Panc1 (cell line): ENCODE results near the gene KEL. TPM values are rescaled to one million over a fixed set of nuclear protein-coding genes. Genes with fewer than 3 reads are reported as not detected.

Source experiments
- ATAC-seq: fragments of 200-7000 bp; cut with Tn5 transposase; 2 replicates; pipeline ENCODE4 v1.9.1; 2020; ENCODE audit warnings: mild to moderate bottlenecking, moderate library complexity
- BruUV-seq: library from RNA; stranded (reverse); fragments of 400-500 nt; replicated peaks from 2 replicates; lab custom pipeline; 2021; lab: Mats Ljungman, UMichigan
- CTCF ChIA-PET: fragments of 300-600 bp; sonication (Branson Sonifier 250); formaldehyde crosslinking; loops from one replicate; lab custom pipeline; 2022; ENCODE audit warnings: antibody characterized with exemption; lab: Charles Lee
- POLR2A ChIA-PET: fragments of 300-600 bp; sonication (Branson Sonifier 250); formaldehyde crosslinking; loops from one replicate; lab custom pipeline; 2022; ENCODE audit warnings: antibody characterized with exemption; lab: Charles Lee
- DNase-seq: peaks from one replicate; pipeline ENCODE4 v3.0.0-alpha.2; 2010; ENCODE audit warnings: low read depth, low spot score
- H3K27ac ChIP-seq: 2 replicates; pipeline ENCODE4 v1.5.1; 2011; ENCODE audit warnings: mild to moderate bottlenecking, low read length, inconsistent platforms
- H3K27me3 ChIP-seq: fragments of 200-500 bp; sonication (Bioruptor generic); 2 replicates; pipeline ENCODE4 v1.6.0; 2014; ENCODE audit warnings: low read length, inconsistent platforms; ENCODE audit not compliant: control insufficient read depth, insufficient read depth
- H3K36me3 ChIP-seq: fragments of 200-500 bp; sonication (Bioruptor generic); 2 replicates; pipeline ENCODE4 v1.5.1; 2014; ENCODE audit warnings: inconsistent platforms, mild to moderate bottlenecking, low read length, moderate library complexity; ENCODE audit not compliant: control insufficient read depth, insufficient read depth
- H3K4me1 ChIP-seq: 2 replicates; pipeline ENCODE4 v1.5.1; 2011; ENCODE audit warnings: inconsistent platforms, mild to moderate bottlenecking, low read length, moderate library complexity; ENCODE audit not compliant: control insufficient read depth, insufficient read depth
- H3K4me3 ChIP-seq, 2 experiments: 2 replicates each; pipeline ENCODE4 v1.5.1; 2011 to 2012; ENCODE audit warnings: low read depth in 2 of 2, low read length in 2 of 2, mild to moderate bottlenecking in 2 of 2, inconsistent platforms in 1 of 2, moderate library complexity in 1 of 2
- H3K9me3 ChIP-seq: fragments of 200-500 bp; sonication (Bioruptor generic); 2 replicates; pipeline ENCODE4 v1.5.1; 2014; ENCODE audit warnings: low read depth, mild to moderate bottlenecking, inconsistent platforms, low read length, moderate library complexity; ENCODE audit not compliant: control insufficient read depth, insufficient read depth
- POLR2AphosphoS5 ChIP-seq: IDR thresholded peaks from 2 replicates; pipeline ENCODE4 v1.6.1; 2012; ENCODE audit warnings: mild to moderate bottlenecking, low read depth, low read length, moderate library complexity
- SIN3A ChIP-seq: IDR thresholded peaks from 2 replicates; pipeline ENCODE4 v1.6.1; 2012; ENCODE audit warnings: low read depth, mild to moderate bottlenecking, low read length, moderate library complexity, borderline replicate concordance; ENCODE audit not compliant: insufficient read depth
- TCF7L2 ChIP-seq: IDR thresholded peaks from 2 replicates; pipeline ENCODE4 v1.6.1; 2011; ENCODE audit warnings: mild to moderate bottlenecking, low read depth, low read length, inconsistent platforms
- in situ Hi-C: cut with HindIII; loops from 2 replicates; pipeline ENCODE4 v1.10.0; 2016; ENCODE audit warnings: low sequenced_read_pairs, low pct_unique_long_range_greater_than_20kb
- intact Hi-C: fragments of 100-400 bp; cut with micrococcal nuclease; formaldehyde crosslinking; loops from one replicate; pipeline ENCODE4 v1.10.0; 2022; ENCODE audit not compliant: unreplicated experiment
- total RNA-seq: library from RNA; stranded (reverse); gene quantifications from one replicate; pipeline ENCODE4 v1.2.1, GENCODE V29; 2021; ENCODE audit not compliant: unreplicated experiment
- TF ChIP-seq, protein P1 (sequence below): fragments of 450-650 bp; IDR thresholded peaks from 2 replicates; pipeline ENCODE4 v1.5.1; 2017; ENCODE audit warnings: mild to moderate bottlenecking
- TF ChIP-seq, protein P2 (sequence below), 2 experiments: IDR thresholded peaks; 2 replicates each; pipeline ENCODE4 v1.6.1; 2011 to 2012; ENCODE audit warnings: low read depth in 2 of 2, control low read depth in 1 of 2, low read length in 1 of 2, mild to moderate bottlenecking in 1 of 2, moderate library complexity in 1 of 2; ENCODE audit not compliant: insufficient read depth in 1 of 2

KEL gene
- total RNA-seq, 1 experiment from 2014 or later = 0.44 TPM

DNA sequence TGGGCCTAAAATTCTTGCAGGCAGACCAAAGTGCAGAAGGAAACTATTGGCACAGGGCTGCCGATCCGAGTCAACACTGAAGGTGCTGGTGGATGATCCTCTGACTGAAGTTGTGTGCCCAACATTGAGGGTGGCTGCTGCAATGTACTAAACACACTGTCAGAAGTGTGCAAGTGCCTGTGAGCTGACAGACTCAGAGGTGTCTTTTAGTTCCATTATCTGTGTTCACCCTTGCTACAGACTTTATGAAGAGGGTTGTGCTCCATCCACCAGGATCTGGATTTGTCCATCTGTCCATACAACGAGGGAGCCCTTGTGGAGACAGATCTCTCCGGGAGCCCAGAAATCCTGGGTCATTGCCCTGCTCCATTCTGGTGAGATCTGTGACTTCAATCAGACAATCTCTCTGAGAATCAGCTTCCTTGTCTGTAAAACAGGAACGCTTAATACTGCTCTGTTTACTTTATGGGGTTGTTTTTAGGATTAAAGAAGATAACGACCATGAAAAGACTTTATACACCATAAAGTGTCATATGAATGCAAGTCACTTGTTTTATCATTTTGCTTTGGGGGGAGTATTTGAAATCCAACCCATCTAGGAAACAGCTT, 67.1 kb downstream of the KEL start:
- ChIA-PET CTCF (no interaction called here), POLR2A (no interaction called here)
- Histone ChIP-seq H3K4me3 (no peak overlapping the region), H3K9me3 (no peaks in the 10 kb centered on the region), H3K27me3 (no peaks in the 10 kb centered on the region; the same call in 1 of the 2 replicates), H3K36me3 (no peaks in the 10 kb centered on the region), H3K27ac (no peak overlapping the region), H3K4me1 (no peaks in the 10 kb centered on the region)
- intact Hi-C loops = no loop called here
- BruUV-seq = no TSS peak
- TF ChIP-seq SIN3A (no peak), POLR2AphosphoS5 (no peak), TCF7L2 (no peak)
- TF ChIP-seq, protein P1, sequence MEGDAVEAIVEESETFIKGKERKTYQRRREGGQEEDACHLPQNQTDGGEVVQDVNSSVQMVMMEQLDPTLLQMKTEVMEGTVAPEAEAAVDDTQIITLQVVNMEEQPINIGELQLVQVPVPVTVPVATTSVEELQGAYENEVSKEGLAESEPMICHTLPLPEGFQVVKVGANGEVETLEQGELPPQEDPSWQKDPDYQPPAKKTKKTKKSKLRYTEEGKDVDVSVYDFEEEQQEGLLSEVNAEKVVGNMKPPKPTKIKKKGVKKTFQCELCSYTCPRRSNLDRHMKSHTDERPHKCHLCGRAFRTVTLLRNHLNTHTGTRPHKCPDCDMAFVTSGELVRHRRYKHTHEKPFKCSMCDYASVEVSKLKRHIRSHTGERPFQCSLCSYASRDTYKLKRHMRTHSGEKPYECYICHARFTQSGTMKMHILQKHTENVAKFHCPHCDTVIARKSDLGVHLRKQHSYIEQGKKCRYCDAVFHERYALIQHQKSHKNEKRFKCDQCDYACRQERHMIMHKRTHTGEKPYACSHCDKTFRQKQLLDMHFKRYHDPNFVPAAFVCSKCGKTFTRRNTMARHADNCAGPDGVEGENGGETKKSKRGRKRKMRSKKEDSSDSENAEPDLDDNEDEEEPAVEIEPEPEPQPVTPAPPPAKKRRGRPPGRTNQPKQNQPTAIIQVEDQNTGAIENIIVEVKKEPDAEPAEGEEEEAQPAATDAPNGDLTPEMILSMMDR = no peak
- TF ChIP-seq, protein P2, sequence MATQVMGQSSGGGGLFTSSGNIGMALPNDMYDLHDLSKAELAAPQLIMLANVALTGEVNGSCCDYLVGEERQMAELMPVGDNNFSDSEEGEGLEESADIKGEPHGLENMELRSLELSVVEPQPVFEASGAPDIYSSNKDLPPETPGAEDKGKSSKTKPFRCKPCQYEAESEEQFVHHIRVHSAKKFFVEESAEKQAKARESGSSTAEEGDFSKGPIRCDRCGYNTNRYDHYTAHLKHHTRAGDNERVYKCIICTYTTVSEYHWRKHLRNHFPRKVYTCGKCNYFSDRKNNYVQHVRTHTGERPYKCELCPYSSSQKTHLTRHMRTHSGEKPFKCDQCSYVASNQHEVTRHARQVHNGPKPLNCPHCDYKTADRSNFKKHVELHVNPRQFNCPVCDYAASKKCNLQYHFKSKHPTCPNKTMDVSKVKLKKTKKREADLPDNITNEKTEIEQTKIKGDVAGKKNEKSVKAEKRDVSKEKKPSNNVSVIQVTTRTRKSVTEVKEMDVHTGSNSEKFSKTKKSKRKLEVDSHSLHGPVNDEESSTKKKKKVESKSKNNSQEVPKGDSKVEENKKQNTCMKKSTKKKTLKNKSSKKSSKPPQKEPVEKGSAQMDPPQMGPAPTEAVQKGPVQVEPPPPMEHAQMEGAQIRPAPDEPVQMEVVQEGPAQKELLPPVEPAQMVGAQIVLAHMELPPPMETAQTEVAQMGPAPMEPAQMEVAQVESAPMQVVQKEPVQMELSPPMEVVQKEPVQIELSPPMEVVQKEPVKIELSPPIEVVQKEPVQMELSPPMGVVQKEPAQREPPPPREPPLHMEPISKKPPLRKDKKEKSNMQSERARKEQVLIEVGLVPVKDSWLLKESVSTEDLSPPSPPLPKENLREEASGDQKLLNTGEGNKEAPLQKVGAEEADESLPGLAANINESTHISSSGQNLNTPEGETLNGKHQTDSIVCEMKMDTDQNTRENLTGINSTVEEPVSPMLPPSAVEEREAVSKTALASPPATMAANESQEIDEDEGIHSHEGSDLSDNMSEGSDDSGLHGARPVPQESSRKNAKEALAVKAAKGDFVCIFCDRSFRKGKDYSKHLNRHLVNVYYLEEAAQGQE (IDR thresholded peaks at IDR 0.05; ENCODE audit: insufficient read depth in 1 of 2, low read depth in 2 of 2, low read length in 1 of 2) = no peak
- DNase-seq = no peak
- in situ Hi-C loops = no loop called here
- ATAC-seq = no peak

DNA sequence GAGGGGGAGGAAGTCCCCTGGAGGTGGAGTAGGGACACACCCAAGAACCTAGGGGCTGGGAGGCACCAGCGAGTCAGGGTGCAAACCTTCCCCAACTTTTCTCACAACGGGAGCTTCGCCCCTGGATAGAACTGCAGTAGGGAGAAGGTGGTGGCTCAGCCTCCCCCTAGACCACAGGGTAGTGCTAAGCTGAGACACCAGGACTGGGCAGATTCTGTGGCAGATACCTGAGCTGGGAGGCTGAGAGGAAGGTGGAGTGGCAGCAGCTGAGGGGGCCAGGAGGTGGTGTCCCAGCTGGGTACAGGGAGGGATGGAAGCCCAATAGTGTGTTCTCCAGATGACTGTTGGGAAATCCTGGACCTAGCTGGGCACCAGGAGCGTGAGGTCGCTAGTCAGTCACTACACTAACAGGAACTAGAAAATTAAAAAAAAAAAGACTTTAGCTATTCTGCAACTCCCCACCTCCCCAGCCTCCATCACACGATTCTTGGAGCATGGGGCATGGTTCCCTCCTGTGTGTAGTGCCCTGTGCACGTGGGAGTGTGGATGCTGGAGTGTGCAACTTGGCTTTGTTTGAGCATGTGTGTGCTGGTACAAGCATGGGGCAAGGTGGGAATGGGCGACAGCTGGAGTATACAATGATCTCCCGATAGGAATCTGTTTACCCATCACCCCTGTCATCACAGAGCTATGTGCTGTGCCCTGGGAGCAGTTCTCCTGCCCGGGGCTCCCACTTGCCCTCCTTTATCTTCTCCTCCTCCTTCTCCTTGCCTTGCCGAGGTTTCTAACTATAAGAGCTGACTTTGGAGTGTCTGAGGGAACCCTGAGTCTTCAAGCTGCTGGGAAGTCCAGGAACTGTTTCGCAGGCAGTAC, 67.8 kb downstream of the KEL start:
- H3K27ac ChIP-seq = no peak overlapping the region
- H3K4me3 ChIP-seq = no peak overlapping the region
- DNase-seq (no peak), ATAC-seq (0 out of 2 replicates have a peak, but pooled peaks have one; percentile 21)
- H3K9me3 ChIP-seq = no peaks in the 10 kb centered on the region
- H3K4me1 ChIP-seq = no peaks in the 10 kb centered on the region
- in situ Hi-C loops (no loop called here), intact Hi-C loops (no loop called here)
- H3K27me3 ChIP-seq = no peaks in the 10 kb centered on the region; the same call in 1 of the 2 replicates
- ChIA-PET POLR2A (no interaction called here), CTCF (no interaction called here)
- TF ChIP-seq TCF7L2 = no peak
- TF ChIP-seq, protein P1 = no peak
- no peak for TF ChIP-seq POLR2AphosphoS5
- TF ChIP-seq, protein P2 (IDR thresholded peaks at IDR 0.05; ENCODE audit: insufficient read depth in 1 of 2, low read depth in 2 of 2, low read length in 1 of 2) = no peak
- TF ChIP-seq SIN3A = no peak
- no TSS peak for BruUV-seq
- H3K36me3 ChIP-seq = no peaks in the 10 kb centered on the region
